HG03460 (cell line): ENCODE data around the gene CLCNKB.

Experiments
- ATAC-seq: cut with Tn5 transposase; IDR thresholded peaks from one replicate; pipeline ENCODE4 v1.9.1; 2021; ENCODE audit not compliant: unreplicated experiment

CLCNKB gene

DNA sequence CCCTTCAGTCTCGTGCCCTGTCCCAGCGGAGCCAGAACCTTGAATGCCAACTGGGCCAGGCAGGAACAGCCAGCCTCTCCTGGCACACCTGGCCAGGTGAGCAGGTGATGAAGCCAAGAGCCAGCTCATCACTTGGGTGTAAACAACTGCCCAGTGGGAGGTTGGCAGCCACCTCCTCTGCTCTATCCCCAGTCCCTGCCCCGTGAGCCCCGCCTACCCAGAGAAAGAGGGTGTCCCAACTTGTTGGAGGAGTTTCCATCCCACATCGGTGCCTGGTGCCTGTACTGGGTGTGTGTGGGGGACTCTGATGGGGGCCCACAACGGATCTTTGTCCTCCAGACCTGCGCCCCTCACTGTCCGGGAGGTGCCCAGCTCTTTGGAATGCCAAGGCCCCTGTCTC lies 47.7 kb downstream of the CLCNKB start:
- no peak for ATAC-seq

DNA sequence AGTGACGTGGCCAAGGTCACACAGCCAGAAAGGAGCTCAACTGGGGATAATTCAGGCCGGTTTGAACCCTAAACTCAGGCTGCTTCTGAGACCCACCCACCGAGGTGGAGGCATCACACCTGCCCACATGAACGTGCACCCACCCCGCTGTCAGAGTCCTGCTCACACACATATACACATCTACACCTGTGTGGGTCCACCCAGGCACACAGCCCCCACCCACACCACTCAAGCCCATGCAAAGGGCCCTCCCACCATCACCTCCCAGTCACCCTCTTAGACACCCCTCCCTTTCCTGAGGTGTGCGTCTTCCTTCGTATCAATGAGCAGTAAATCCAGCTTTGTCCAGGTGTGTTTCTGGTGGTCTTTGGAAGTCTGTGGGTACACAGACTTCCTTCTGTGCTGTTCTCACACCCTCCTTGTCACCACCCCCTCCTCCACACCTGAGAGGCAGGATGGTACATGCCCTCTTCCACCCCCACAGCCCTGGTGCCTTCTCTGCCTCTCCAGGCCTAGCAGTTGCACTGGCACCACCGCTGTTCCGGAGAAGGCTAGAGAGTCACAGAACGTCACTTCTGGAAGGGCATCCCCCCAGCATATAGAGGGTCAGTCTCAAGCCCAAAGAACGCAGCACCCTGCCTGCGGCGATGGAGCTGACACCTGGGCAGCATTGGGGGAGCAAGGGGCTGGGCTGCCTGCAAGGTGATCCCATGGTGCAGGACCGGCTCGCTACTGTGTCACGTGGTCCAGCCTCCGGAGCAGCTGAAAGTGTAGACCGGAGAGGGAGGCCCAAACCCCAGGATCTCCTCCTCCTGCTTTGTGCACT lies 48.7 kb downstream of the CLCNKB start:
- ATAC-seq, result no peak

DNA sequence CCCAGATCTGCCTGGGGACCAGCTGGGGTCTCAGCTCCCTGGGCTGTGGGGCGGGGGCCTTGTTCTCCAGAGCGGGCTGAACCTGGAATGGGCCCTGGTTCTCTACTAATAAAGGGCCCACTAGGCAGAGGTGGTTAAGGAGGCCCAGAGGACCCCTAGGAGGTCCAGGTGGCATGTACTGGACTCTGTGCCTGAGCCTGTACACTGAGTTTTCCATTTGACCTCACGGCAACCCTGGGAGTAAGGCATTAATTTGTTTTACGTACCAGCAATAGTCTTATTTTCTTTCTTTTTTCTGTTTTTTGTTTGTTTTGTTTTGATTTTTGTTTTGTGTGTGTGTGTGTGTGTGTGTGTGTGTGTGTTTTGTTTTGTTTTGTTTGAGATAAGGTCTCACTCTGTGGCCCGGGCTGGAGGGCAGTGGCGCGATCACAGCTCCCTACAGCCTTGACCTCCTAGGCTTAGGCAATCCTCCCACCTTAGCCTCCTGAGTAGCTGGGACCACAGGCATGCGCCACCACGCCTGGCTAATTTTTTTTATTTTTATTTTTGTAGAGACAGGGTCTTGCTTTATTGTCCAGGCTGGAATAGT lies 49.4 kb downstream of the CLCNKB start:
- ATAC-seq, result no peak

DNA sequence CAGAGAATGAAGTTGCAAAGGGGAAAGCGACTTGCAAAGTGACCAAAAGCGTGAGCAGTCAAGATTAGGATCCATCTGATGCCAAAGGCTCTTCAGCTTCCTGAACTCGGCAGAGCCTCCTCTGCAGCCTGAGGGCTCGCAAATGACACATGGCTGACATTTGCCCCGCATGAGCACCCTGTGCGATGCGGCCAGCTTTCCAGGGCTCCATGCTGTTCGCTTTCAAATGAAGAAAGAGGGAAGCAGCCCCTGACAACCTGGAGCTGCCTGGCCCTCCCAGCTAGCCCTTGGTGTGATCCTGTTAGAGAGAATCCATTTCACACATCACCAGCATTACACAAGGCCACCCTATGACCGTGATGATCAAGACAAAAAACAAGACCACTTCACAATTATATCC lies 50.0 kb downstream of the CLCNKB start:
- no peak for ATAC-seq

DNA sequence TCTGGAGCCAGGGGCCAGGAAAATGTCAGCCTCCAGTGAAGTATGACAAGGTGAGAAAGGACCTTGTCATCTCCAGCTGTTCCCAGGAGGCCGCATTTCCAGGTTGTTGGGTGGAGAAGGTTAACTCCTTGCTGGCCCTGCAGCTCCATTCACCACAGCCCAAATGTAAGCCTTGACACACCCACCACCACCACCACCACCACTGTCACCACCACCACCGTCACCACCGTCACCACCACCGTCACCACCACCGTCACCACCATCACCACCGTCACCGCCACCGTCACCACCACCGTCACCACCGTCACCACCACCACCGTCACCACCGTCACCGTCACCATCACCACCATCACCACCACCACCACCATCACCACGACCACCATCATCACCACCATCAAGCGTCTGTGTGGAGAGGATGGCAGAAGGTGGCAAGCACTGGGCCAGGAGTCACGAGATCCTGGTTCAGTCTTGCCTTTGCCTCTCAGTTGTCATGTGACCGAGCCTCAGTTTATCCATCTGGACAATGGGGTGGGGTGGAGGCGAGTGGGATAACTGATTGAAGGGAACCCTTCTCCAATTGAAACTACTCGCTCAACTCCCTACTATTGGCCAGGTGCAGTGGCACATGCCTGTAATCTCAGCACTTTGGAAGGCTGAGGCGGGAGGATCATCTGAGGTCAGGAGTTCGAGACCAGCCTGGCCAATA lies 51.0 kb downstream of the CLCNKB start:
- ATAC-seq, result no peak

DNA sequence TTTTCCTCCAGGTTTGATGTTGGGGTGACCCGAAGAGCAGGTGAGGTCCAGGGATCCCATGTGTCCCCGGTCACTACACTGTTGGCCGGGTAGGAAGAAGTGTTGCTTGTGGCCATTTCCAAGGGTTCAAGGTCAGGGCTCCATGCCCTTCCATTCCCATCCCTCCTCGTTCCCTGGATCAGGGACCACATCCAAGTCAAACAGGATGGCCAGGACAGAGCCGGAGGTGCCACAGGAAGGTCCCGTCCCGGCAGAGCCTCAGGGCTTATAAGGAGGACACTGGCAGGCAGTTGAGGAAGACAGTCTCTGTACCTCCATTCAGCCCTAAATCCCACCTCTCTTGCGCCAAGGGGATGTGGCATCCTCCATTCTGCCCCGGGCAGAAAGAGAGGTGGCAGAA lies 51.9 kb downstream of the CLCNKB start:
- no peak for ATAC-seq

DNA sequence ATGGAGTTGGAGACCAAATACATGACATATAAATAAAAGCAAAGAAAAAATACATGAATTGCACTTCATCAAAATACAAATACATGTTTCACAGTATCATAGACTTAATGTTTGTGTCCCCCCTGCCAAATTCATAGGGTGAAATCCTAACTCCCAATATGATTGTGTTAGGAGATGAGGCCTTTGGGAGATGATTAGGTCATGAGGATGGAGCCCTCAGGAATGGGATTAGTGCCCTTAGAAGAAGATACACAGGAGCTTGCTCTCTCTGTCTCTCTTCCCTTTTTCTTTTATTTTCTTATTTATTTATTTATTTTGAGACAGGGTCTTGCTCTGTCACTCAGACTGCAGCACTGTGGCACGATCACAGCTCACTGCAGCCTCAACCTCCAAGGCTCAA lies 55.8 kb downstream of the CLCNKB start:
- no peak for ATAC-seq

DNA sequence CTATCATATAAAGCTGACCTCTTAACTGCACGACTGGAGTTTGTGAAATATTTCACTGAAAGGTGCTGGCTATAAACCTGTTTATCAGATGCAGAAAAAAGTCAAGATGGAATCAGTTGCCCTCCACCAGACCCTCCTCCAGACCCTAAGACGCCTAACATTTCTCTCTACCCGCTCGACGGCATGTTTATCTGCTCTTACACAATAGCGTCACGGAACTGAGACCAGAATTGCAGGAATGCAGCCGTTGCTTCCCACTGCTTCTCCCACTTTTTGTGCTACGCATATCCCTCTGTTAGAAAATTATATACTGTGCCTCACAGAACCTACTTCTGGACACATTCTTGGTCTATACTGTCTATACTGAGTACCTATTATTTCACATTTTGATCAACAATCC lies 58.0 kb downstream of the CLCNKB start:
- no peak for ATAC-seq
